Stimulated activated CD4-positive, alpha-beta T cell treated with anti-CD3 and anti-CD28 coated beads, Interleukin-15, amount 100 ng/mL, for 48 hours (primary cell): ENCODE results near the gene LARP6.
"Not testable (repeated sequence)": the region's sequence is repeated elsewhere in the genome, so short reads cannot be mapped to it uniquely, and the experiment has no call there.

ENCODE experiments used
- DNase-seq, 2 donors: peaks; one replicate each; pipeline ENCODE4 v3.0.0-alpha.2; 2020; ENCODE audit warnings: low read depth in 2 of 2

LARP6 gene

DNA sequence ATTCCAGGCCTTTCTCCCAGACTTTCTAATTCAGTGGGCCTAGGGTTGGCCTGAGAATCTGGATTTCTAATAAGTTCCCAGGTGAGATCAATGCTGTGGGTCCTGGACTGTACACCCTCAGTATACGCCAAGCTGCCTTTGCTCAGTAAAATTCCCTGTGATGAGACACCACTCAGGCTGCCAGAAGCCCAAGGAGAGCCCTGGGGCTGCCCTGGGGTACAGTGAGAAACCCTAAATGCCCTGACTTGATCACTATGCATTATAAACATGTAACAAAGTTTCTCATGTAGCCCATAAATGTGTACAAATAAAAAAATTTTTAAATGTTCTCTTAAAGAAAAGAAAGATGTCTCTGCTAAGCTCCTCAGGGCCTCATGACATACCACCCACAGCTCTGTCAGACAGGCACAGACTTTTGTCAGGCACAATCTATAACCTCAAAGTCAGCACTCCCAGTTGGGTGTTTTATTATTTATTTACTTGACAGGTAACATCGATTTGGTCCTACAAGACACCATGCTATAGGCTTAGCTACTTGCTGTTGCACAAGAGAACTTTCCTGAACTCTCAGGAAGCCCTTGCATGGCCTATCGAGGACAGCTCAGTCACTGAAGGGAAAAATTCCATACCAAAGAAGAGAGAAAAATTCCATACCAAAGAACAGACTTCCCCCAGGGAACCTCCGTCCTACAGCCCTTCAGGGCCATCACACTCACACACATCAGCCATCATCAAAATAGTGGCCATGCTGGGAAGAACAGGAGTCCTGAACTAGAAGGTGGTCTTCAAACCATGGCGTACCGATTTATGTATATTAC is 22.7 kb downstream of the LARP6 start:
- no peak for DNase-seq

DNA sequence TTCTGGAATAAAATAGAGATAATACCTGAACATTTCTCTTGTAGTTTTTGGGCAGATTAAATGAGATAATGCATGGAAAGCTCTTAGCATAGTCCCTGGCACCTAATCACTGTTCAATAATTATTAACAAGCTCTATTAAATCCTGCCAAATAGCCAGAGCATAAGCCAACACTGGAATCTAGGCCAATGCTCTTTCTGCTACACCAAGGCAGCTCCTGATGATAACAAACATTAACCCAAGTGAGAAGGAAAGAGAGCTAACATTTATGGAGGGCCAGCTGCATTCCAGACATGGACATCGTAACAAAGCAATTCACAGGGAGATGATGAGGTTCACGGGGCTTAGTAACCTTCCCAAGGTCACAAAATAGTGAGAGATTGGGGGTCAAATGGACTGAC is 23.3 kb downstream of the LARP6 start:
- no peak for DNase-seq

DNA sequence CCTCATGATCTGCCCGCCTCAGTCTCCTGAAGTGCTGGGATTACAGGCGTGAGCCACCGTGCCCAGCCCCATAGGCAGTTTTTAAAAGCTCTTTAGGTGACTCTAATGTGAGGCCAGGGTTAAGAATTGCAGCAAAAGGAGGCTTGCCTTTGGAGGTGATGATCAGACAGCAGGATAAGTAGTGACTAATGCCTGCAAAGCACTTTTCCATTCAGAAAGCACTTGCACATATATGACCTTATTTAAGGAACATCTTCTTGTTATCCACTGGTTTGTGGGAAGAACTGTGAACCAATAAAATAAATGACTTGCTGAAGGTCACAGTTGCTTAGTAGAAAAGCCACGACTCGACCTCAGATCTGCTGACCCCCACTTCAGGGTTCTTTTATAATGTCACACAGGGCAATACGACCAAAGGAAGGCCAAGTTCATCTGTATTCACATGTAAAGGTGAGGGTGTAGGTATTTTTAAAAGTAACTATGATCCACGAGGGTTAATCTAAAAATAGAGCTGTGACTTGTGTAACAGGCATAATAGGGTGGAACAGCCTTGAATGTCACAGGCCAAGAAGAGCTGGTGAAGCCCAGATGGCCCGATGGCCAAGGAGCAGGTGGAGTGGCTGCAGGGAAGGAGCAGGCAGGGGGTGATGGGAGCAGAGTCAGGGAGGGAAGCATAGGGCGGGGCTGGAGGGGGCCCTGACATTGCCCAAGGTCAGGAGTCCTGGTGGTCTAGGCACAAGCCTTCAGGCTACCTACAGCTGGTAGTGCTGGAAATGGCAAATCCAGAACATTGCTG is 24.4 kb downstream of the LARP6 start:
- DNase-seq, result no peak

DNA sequence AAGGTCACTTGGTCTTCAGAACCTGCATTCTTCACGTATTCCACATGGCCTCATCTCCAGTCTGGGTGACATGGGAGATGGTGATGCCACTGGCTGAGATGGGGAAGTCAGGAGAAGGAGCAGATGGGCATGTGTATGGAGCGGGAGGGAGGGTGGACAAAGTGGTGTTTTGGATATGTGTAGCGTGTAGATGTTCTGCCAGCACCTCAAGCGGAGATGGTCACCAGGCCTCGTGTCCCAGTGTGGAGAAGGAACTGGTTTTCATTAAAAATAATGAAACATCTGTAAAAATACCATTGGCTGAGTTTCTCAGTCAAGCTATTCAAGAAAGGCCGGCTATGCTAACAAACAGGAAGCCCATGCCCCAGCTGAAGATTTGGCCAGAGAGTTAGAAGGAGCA is 26.2 kb downstream of the LARP6 start:
- no peak for DNase-seq

- no peak for DNase-seq
These were observed 27.3 kb downstream of the LARP6 start for GRCh38 chr15:70826634-70827033.

DNA sequence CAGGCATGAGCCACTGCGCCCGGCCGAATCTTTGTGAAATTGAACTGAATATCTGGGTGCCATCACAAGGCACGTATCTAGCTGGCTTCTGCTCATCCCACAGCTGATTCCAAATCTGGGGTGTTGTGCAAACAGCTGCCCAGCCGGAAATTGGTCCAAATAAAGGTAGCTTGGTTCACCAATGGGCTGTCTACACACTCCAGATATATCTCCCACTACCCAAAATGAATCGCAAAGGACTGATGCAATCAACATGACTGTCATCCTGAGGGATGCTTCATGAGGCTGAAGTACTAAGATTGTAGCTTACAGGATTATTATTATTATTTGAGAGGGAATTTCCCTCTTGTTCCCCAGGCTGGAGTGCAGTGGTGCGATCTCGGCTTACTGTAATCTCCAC is 28.1 kb downstream of the LARP6 start:
- DNase-seq, result no peak

DNA sequence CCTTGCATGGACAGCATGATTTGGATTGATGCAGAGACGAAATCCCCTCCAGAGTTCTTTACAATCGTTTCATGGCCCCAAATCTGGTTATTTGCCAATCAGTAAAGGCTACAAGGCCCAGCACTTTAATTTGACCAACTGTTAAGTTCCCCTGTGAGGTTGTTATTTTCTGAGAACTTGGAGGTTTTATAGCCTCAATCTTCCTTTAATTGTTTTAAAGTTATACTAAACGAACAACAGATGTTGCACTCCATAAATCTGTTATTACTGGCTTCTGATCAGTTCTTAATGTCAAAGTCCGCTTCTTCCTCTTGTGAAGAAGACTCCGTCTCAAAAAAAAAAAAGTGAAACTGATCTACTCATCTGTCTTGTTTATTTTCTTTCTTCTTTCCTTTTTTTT is 30.8 kb downstream of the LARP6 start:
- DNase-seq, result no peak

DNA sequence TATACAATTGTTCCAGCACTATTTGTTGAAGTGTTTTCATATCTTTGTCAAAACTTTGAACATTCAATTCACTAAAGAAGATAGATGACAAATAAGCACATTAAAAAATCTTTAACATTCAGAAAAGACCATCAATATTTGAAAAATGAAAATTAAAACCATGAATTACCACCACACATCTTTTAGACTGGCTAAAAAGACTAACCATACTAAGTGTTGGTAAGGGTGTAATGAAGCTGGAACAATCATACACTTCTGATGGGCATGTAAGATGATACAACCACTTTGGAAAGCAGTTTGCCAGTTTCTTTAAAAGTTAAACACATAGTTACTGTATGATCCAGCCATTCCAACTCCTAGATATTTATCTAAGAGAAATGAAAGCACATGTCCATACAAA is 33.7 kb downstream of the LARP6 start:
- no peak for DNase-seq

GRCh38 chr15:70818580-70818979 is 35.4 kb downstream of the LARP6 start:
- no peak for DNase-seq

GRCh38 chr15:70817266-70817665 is 36.7 kb downstream of the LARP6 start:
- DNase-seq, result no peak

DNA sequence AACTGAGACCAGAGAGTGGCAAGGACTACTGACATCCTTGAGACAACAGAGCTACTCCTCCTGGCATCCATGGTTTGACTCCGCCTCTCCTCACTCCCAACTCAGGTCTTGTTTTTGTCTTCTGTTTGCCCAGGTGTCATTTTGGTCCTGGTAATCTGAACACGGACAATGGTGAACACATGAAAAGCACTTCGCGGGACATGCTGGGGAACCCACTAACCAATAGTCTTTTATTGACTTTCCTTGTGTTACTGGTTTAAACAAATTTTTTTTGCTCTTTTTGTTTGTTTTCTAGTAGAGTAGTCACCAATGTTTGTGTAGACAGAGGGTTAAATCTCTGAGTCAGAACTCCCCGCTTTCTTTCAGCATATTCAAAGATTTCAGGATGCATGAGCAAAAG is 38.4 kb downstream of the LARP6 start:
- DNase-seq, result no peak

DNA sequence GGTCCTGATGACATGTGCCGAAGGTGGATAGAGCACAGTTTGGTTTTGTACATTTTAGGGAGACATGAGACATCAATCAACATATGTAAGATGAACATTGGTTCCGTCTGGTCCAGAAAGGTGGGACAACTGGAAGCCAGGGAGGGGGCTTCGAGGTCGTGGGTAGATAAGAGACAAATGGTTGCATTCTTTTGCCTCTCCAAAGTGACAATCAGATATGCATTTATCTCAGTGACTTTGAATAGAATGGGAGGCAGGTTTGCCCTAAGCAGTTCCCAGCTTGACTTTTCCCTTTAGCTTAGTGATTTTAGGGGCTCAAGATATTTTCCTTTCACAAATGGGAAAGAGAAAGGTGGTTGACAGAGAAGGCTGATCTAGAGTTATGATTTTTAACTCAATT is 38.9 kb downstream of the LARP6 start:
- DNase-seq, result not testable (repeated sequence)

GRCh38 chr15:70812827-70813364 is 41.1 kb downstream of the LARP6 start:
- no peak for DNase-seq

- DNase-seq, result no peak
These were observed 42.9 kb downstream of the LARP6 start for GRCh38 chr15:70810916-70811578.

GRCh38 chr15:70806992-70807712 is 46.8 kb downstream of the LARP6 start:
- no peak for DNase-seq

- DNase-seq, result not testable (repeated sequence)
These were observed 49.6 kb downstream of the LARP6 start for GRCh38 chr15:70804388-70804787.

DNA sequence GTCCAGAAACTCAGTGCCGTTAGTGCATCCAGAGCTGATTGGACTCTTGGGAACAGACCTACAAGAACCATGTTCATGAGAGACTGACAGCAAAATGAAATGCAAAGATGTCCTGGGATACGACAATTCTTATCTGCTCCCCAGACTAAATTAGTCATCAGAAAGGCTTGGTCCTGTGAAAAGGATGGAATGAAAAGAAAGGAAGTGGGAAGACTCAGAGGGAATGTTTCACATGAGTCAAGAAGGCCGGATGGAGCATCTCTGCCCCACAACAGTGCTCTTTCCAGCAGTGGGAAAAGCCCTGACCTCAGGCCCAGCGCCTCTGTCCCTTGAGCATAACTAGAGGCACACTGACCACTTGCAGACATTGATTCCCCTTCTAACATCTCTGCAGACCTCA is 51.3 kb downstream of the LARP6 start:
- no peak for DNase-seq

- DNase-seq, result no peak
These were observed 52.8 kb downstream of the LARP6 start for GRCh38 chr15:70801109-70801508.

- DNase-seq, result no peak
These were observed 54.1 kb downstream of the LARP6 start for GRCh38 chr15:70799667-70800450.

GRCh38 chr15:70797464-70797863 is 56.5 kb downstream of the LARP6 start:
- DNase-seq, result no peak
